Jurkat, Clone E6-1 (cell line): ENCODE data around the gene TRAPPC2L.
"Not testable (repeated sequence)": the region's sequence is repeated elsewhere in the genome, so short reads cannot be mapped to it uniquely, and the experiment has no call there.

Experiments
- DNase-seq: peaks from one replicate; pipeline ENCODE4 v3.0.0-alpha.2; 2011; ENCODE audit warnings: low read depth, low spot score
- H3K4me3 ChIP-seq: 2 replicates; pipeline ENCODE4 v1.5.1; 2011; ENCODE audit warnings: mild to moderate bottlenecking, low read length, control low read depth, moderate library complexity

TRAPPC2L gene

DNA sequence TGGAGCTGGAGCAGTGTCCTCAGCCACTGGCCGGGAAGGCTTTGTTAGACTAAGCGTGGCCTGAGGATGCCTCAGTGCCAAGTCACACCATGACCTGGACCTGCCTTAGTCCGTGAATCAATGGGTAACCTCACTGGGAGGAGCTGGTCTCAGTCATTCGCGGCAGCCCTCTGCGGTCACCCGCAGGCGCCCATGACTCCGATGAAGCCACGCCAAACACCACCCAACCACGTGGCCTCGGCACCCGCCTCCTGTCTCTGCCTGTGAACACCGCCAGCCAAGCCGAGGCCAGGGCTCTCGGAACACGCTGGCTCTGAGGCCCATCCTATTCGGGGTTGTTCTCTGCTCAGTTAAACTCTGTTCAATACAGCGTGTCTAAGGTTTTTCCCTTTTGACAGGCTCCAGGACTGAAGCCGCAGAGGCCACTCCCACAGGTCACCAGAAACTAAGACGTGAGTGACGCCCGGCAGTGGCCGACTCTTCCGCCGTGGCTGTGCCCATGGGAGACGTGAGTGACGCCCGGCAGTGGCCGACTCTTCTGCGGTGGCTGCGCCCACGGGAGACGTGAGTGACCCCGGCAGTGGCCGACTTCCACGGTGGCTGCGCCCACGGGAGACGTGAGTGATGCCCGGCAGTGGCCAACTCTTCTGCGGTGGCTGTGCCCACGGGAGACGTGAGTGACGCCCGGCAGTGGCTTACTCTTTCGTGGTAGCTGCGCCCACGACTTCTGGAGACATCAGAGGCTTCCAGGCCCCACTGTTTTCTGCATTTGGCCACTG, 26.4 kb downstream of the TRAPPC2L start:
- no peak overlapping the region for H3K4me3 ChIP-seq
- no peak for DNase-seq

DNA sequence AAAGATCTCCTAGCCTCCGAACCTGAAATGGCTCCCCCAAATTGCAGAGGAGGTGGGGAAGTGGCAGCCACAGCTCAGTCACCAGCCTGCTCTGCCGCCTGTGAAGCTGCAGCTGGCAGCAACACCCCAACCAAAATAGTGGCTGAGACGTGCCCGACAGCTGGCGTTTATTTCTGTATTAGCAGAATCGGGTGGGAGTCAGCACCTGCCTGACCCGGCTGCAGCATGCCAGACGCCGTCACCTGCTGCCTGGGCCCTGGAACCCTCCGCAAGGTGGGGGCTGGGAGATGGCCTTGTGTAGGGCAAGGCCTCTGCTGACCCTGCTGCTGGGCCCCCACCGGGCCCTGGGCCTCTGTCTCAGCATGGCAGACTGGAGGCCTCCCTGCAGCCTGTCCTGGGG, 27.0 kb downstream of the TRAPPC2L start:
- no peak overlapping the region for H3K4me3 ChIP-seq
- no peak for DNase-seq

GRCh38 chr16:88884569-88885271, 27.8 kb downstream of the TRAPPC2L start:
- no peak overlapping the region for H3K4me3 ChIP-seq
- DNase-seq: no peak

GRCh38 chr16:88885693-88886280, 28.9 kb downstream of the TRAPPC2L start:
- no peak overlapping the region for H3K4me3 ChIP-seq
- no peak for DNase-seq

DNA sequence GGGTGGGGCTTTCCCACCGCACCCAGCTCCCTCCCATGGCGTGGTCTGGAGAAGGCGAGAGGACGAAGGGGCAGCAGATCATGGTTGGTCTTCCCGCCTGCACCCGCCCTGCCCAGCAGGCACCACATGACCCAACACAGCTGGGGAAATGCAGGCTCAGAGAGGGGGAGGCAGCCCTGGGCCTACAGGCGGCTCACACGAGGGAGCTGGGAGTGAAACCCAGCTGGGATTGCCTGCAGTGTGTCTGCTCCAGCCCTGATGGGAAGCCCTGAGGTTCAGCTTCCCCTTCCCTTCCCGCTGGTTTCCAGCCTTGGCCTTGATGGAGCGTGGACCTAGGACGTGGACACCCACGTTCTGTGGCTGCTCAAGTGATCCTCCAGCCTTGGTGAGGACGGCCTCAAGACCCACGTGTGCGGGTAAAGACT, 29.5 kb downstream of the TRAPPC2L start:
- no peak for DNase-seq
- H3K4me3 ChIP-seq: no peak overlapping the region

- no peak overlapping the region for H3K4me3 ChIP-seq
- no peak for DNase-seq
These were observed 30.1 kb downstream of the TRAPPC2L start for GRCh38 chr16:88886845-88887521.

- H3K4me3 ChIP-seq: no peak overlapping the region
- DNase-seq: no peak
These were observed 31.1 kb downstream of the TRAPPC2L start for GRCh38 chr16:88888057-88888456.

DNA sequence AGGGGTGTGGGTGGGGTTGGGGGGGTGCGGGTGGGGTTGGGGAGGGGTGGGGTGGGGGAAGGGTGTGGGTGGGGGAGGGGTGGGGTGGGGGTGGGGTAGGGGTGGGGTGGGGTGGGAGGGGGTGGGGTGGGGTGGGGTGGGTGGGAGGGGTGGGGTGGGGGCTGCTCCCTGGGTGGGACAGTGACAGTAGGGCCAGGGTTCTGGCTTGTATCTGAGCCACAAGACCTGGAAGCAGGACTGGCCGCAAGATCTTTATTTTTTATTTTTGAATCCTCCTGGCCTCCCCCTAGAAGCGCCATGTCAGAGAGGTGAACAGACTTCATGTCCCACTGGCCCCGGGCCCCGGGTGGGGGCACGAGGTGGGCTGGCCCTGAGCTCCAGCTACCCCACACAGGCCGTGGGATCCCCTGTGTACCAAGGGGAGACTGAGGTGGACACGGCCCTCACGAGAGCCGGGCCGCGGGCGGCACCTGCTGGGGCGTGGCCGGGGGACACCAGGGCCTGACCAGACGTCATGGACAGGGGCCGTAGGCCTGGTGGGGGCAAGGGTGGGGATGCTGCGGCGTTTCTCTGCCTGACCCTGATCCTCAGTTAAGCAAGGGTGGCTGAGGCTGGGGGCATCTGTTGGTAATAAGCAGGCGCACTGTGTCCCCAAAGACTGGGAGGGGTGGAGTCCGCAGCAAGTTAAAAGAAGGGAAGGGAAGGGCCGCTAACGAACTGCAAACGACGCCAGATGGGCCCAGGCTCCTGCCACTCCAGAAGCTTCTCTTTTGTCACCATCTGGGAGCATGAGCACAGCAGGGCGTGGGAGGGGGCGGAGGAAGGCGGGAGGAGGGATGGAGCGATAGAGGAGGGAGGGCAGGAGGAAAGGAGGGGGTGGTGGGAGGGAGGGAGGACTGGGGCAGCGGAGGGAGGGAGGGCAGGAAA, 31.8 kb downstream of the TRAPPC2L start:
- no peak overlapping the region for H3K4me3 ChIP-seq
- DNase-seq: no peak

DNA sequence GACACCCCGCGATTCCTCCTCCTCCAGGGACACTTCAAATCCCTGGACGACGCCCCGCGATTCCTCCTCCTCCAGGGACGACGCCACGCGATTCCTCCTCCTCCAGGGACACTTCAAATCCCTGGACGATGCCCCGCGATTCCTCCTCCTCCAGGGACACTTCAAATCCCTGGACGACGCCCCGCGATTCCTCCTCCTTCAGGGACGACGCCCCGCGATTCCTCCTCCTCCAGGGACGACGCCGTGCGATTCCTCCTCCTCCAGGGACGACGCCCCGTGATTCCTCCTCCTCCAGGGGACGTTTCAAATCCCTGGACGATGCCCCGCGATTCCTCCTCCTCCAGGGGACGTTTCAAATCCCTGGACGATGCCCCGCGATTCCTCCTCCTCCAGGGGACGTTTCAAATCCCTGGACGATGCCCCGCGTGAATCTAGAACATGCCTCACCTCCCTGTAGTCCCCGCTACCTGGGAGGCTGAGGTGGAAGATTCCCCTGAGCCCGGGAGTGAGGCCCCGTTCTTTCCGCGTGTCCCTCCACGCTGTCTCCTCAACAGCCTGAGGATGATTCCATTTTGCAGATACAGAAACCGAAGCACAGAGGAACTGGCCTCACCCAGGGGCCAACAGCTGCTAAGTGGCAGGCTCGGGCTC, 32.9 kb downstream of the TRAPPC2L start:
- not testable (repeated sequence) for DNase-seq, H3K4me3 ChIP-seq

- DNase-seq: no peak
- no peak overlapping the region for H3K4me3 ChIP-seq
These were observed 34.2 kb downstream of the TRAPPC2L start for GRCh38 chr16:88891083-88891482.

- DNase-seq: no peak
- no peak overlapping the region for H3K4me3 ChIP-seq
These were observed 35.1 kb downstream of the TRAPPC2L start for GRCh38 chr16:88892065-88892464.

DNA sequence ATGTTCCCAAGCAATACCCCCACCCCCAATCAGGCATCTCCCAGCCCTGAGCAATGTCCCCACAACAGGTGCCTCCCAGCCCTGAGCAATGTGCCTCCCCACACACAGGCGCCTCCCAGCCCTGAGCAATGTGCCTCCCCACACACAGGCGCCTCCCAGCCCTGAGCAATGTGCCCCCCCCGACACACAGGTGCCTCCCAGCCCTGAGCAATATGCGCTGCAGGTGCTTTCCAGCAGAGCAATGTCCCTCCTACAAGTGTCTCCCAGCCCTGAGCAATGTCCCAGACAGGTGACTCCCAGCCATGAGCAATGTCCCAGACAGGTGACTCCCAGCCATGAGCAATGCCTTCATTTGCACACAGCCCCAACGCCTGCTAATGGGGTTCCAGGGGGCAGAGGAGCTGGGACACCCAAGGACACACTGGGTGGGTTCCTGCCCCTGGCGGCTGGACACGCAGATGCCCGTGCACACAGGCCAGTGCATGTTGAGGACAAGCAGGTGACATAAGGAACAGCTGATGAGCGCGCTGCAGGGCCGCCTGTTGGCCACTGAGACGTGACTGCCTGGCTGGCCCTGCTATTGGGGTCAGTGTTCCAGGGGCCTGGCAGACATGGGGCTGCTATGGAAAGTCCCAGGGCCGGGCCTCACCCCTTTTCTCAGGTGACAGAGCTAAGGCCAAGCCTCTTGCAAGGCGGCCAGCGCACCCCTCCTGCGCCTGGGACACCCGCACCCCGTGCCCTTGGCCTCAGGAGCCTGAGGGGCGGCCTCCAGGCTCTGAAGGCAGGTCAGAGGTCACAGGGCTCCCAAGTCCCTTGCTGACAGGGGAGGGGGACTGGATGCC, 36.4 kb downstream of the TRAPPC2L start:
- no peak for DNase-seq
- H3K4me3 ChIP-seq: no peak overlapping the region

GRCh38 chr16:88894266-88894665, 37.3 kb downstream of the TRAPPC2L start:
- DNase-seq, H3K4me3 ChIP-seq: not testable (repeated sequence)

- H3K4me3 ChIP-seq: no peak overlapping the region
- DNase-seq: no peak
These were observed 37.9 kb downstream of the TRAPPC2L start for GRCh38 chr16:88894681-88895300.

GRCh38 chr16:88895335-88895734, 38.4 kb downstream of the TRAPPC2L start:
- DNase-seq: no peak

GRCh38 chr16:88896238-88897070, 39.5 kb downstream of the TRAPPC2L start:
- H3K4me3 ChIP-seq: no peak overlapping the region
- no peak for DNase-seq

More at GRCh38 chr16:88895335-88895734, 38.4 kb downstream of the TRAPPC2L start:
- no peak overlapping the region for H3K4me3 ChIP-seq
